Adrenal gland (tissue), 5 donors: Measurements from ENCODE around the gene AMTN.

ENCODE experiments used
- CTCF ChIP-seq, 6 experiments: fragments of 450-650 bp in 4 of 6; fragments of 200-600 bp in 2 of 6; sonication (generic) in 1 of 6; IDR thresholded peaks; 1 replicate in 5 of 6; 2 replicates in 1 of 6; pipeline versions ENCODE4 v1.5.1 to v1.8.0; 2016 to 2021; ENCODE audit warnings: antibody characterized with exemption in 6 of 6, mild to moderate bottlenecking in 2 of 6, moderate library complexity in 1 of 6
- POLR2A ChIP-seq, 2 donors: fragments of 450-650 bp; IDR thresholded peaks; one replicate each; pipeline ENCODE4 v1.6.1; 2017; ENCODE audit warnings: antibody characterized with exemption in 2 of 2, mild to moderate bottlenecking in 2 of 2, moderate library complexity in 1 of 2
- donor health status: DM: no; HTN: no; CAD: no.

DNA sequence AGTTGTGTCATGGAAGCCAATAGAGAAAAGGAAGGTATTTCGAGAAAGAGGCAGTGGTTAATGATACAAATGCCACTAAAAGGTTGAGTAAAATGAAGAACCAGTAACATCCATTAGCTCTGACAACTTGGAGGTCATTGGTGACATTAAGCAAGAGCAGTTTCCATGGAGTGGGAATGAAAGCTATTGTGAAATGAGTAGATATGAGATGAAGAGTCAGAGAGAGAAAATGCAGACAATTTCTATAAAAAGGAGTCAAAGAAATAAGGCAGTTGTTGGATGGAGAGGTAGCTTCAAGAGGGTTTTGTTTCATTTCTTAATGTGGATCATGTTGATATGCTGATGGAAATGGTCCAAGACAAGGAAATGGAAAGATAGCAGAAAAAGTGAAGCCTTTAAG lies 9.6 kb upstream of the AMTN start:
- no peak for TF ChIP-seq POLR2A (IDR thresholded peaks at IDR 0.05)
- TF ChIP-seq CTCF (IDR thresholded peaks at IDR 0.05), result no peak
